ENCODE results near the gene PMVK. TPM values are rescaled to one million over a fixed set of nuclear protein-coding genes. Genes with fewer than 3 reads are reported as not detected.

PMVK gene
- total RNA-seq, 1 donor from 2014 or later = 26.7 TPM

DNA sequence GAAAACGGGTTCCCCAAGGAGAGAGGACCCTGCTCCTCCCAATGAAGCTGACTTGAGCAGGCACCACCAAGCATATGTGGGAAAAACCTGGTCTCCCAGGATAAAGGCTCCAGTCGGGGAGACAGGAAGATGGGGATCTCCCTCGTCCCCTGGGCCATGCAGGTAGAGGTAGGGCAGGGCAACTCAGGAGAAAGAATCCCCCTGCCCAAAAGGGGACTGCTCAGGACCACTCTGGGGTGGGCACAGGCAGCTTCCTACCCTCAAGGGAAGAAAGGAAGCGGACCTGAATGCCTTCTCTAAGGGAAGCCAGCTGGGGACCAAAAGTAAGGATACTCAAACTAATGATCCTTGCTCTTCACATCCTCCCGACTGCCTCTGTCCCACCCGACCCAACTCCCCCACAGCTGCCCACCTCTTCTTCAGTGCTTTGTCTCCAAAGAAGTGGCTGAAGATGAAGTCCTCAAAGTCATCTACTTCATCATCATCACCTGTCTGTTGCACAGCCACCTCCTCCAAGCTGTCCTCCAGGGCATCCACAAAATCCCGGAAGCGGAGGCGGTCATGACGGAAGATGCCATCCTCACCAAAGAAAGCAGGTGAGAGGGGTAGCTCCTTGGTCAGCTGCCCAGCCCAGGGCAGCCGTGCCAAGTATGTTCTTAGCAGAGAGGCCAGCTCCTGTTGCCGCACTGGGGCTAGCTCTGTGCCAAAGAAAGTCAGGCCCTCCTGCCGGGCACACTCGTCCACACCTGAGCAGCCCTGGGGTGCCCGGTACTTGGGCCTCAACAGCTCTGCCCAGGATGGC, 8.8 kb upstream of the PMVK start:
- peaks cover 18% of the 10 kb centered on the region for H3K36me3 Mint-ChIP-seq (ENCODE audit: low read depth, unreplicated experiment)
- peaks cover 8% of the 10 kb centered on the region for H3K27me3 Mint-ChIP-seq (ENCODE audit: unreplicated experiment)
- TF ChIP-seq, protein P1, sequence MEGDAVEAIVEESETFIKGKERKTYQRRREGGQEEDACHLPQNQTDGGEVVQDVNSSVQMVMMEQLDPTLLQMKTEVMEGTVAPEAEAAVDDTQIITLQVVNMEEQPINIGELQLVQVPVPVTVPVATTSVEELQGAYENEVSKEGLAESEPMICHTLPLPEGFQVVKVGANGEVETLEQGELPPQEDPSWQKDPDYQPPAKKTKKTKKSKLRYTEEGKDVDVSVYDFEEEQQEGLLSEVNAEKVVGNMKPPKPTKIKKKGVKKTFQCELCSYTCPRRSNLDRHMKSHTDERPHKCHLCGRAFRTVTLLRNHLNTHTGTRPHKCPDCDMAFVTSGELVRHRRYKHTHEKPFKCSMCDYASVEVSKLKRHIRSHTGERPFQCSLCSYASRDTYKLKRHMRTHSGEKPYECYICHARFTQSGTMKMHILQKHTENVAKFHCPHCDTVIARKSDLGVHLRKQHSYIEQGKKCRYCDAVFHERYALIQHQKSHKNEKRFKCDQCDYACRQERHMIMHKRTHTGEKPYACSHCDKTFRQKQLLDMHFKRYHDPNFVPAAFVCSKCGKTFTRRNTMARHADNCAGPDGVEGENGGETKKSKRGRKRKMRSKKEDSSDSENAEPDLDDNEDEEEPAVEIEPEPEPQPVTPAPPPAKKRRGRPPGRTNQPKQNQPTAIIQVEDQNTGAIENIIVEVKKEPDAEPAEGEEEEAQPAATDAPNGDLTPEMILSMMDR (IDR thresholded peaks at IDR 0.05; ENCODE audit: unreplicated experiment) = no peak
- no peak overlapping the region for H3K4me3 Mint-ChIP-seq (ENCODE audit: unreplicated experiment)
- no peak overlapping the region for H3K27ac Mint-ChIP-seq (ENCODE audit: unreplicated experiment)
- peaks cover 22% of the 10 kb centered on the region for H3K4me1 Mint-ChIP-seq (ENCODE audit: unreplicated experiment)
- DNase-seq (ENCODE audit: low spot score) = no peak
- H3K9me3 Mint-ChIP-seq (ENCODE audit: unreplicated experiment) = no peaks in the 10 kb centered on the region

DNA sequence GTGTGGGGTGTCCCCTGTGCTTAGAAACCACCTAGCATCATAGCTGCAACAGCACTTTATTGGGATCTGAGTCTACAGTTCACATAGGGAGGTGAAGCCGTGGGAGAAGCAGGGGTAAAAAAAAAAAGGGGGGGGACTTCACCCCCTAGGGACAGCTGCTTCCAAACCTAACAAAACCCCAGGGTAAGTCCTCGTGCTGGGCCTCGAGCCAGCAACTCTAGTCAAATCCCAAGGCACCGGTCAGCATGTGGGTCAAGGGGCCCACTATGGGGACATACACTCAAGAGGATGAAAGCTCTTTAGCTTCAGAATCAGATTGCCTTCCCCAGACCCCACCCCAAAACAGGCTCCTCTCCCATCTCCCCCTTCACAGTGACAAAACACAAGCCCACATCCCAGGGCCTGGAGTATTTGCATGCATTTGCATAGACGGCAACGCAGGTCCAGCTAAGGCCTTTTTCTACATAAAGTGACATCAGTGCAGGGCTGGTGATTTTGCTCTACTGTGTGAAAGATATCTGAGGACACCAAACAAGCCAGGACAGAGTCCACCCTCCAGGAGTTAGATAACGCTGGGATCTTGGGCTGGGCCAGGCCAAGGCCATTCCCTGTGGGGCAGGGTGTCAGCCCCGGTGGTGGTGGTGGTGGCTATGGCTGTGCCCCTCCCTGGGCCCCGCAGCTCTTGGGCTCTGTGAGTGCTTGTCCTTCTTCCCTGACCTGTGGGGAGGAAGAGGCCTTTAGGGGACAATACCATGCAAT, 8.1 kb upstream of the PMVK start:
- TF ChIP-seq, protein P1 (IDR thresholded peaks at IDR 0.05; ENCODE audit: unreplicated experiment) = no peak
- H3K36me3 Mint-ChIP-seq (ENCODE audit: low read depth, unreplicated experiment) = peaks cover 18% of the 10 kb centered on the region

DNA sequence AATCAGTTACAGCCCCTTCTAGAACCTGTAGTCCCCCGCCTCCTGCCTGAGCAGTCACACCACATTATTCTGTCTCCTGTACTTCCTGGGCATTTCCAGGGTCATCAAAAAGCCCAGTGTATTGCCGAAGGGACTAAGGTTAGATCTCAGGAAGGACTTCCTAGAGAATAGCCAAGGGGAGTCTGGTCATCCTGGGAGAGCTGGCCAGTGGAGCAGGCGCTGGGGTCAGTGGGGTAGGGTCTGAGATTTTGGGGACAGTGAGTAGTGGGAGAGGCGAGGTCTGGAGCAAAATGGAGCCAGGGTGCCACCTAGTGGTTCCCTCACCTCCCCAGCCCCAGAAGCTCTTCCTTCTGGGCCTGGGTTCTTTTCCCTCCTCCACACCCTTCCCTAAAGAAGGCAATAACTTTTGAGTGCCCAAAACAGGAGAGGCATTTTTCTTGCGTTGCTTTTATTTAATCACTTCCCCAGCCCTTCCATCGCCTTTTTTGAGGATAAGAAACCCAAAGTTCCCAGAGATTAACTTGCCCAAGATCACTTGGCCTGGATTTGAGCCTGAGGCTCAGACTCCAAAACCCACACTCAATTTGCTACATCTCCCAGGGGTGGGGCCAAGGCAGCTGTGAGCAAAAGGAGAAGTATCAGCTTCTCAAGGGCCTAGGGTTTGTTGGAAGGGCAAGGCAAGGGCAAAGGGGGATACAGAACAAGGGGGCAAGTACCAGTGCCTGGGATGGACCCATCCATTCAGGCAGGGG, 7.3 kb upstream of the PMVK start:
- TF ChIP-seq, protein P1 (IDR thresholded peaks at IDR 0.05; ENCODE audit: unreplicated experiment) = peak; percentile 56
- Mint-ChIP-seq H3K27me3 (ENCODE audit: unreplicated experiment) (peaks cover 10% of the 10 kb centered on the region), H3K27ac (ENCODE audit: unreplicated experiment) (peak overlapping the region; percentile 84), H3K9me3 (ENCODE audit: unreplicated experiment) (no peaks in the 10 kb centered on the region), H3K36me3 (ENCODE audit: low read depth, unreplicated experiment) (peaks cover 15% of the 10 kb centered on the region), H3K4me3 (ENCODE audit: unreplicated experiment) (peak overlapping the region; percentile 42), H3K4me1 (ENCODE audit: unreplicated experiment) (peaks cover 25% of the 10 kb centered on the region)
- DNase-seq (ENCODE audit: low spot score) = peak; percentile 57

More for the DNA sequence above, 8.1 kb upstream of the PMVK start:
- DNase-seq (ENCODE audit: low spot score) = no peak
- Mint-ChIP-seq H3K27me3 (ENCODE audit: unreplicated experiment) (peaks cover 8% of the 10 kb centered on the region), H3K4me3 (ENCODE audit: unreplicated experiment) (no peak overlapping the region), H3K27ac (ENCODE audit: unreplicated experiment) (peak overlapping the region; percentile 42), H3K9me3 (ENCODE audit: unreplicated experiment) (no peaks in the 10 kb centered on the region), H3K4me1 (ENCODE audit: unreplicated experiment) (peaks cover 23% of the 10 kb centered on the region)

DNA sequence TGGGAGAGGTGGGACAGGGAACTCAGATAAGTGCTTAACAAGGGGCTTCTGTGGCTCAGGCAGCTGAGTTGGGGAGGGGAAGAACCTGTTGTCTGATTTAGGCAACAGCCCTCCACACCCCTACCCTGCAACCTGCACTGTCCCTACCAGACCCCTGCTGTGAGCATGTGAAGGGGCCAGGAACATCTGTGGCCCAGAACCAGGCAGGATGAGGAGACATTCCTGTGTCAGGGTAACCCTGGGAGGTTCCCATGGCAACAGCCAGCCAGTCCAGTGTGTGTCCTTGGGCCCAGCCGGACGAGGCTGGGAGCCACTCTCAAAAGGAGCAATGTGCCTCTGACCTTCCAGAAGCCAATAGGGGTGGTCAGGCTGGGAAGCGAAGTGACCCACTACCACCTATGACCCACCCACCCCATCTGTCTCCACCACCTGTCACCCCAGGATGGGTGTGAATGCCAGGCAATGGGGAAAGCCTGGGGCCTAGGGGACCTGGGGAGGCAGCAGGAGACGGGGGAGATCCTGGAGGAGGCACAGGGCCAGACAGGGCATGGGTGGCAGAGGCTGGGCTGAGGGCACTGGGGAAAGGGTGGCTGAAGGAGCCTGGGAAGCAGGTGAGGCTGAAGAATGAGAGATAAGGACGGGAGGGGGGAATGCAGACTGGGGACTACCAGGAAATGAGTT, 5.0 kb upstream of the PMVK start:
- peaks cover 39% of the 10 kb centered on the region for H3K4me1 Mint-ChIP-seq (ENCODE audit: unreplicated experiment)
- H3K4me3 Mint-ChIP-seq (ENCODE audit: unreplicated experiment) = no peak overlapping the region
- TF ChIP-seq, protein P1 (IDR thresholded peaks at IDR 0.05; ENCODE audit: unreplicated experiment) = no peak
- no peaks in the 10 kb centered on the region for H3K9me3 Mint-ChIP-seq (ENCODE audit: unreplicated experiment)
- H3K36me3 Mint-ChIP-seq (ENCODE audit: low read depth, unreplicated experiment) = peaks cover 10% of the 10 kb centered on the region
- peak; percentile 59 for DNase-seq (ENCODE audit: low spot score)
- peaks cover 20% of the 10 kb centered on the region for H3K27me3 Mint-ChIP-seq (ENCODE audit: unreplicated experiment)
- H3K27ac Mint-ChIP-seq (ENCODE audit: unreplicated experiment) = peak overlapping the region; percentile 52

All from endothelial cell (in vitro differentiated cells).